MCF 10A (cell line): Measurements from ENCODE around the gene SLC35D2. TPM values are rescaled to one million over a fixed set of nuclear protein-coding genes. Genes with fewer than 3 reads are reported as not detected.
"Not testable (repeated sequence)": the region's sequence is repeated elsewhere in the genome, so short reads cannot be mapped to it uniquely, and the experiment has no call there.

Experiments used
- BruUV-seq: library from RNA; stranded (reverse); fragments of 400-500 nt; replicated peaks from 2 replicates; lab custom pipeline; 2021; lab: Mats Ljungman, UMichigan
- CTCF ChIA-PET: fragments of 300-600 bp; sonication (Branson Sonifier 250); formaldehyde crosslinking; extraction: SDS; loops from one replicate; lab custom pipeline; 2021; ENCODE audit warnings: antibody characterized with exemption, inconsistent platforms; lab: Yijun Ruan, JAX
- POLR2A ChIA-PET: fragments of 300-600, 350-650 bp; sonication (Branson Sonifier 250); formaldehyde crosslinking; extraction: SDS; loops from one replicate; lab custom pipeline; 2020; ENCODE audit warnings: antibody characterized with exemption, inconsistent platforms; lab: Yijun Ruan, JAX
- DNase-seq: peaks from one replicate; pipeline ENCODE4 v3.0.0-alpha.2; 2018; ENCODE audit not compliant: unreplicated experiment
- H3K27ac Mint-ChIP-seq: one replicate; pipeline ENCODE4 v1.8.0; 2022; ENCODE audit warnings: mild to moderate bottlenecking, low read depth, mixed read lengths; ENCODE audit not compliant: unreplicated experiment
- H3K27me3 Mint-ChIP-seq: one replicate; pipeline ENCODE4 v1.8.0; 2022; ENCODE audit warnings: mixed read lengths; ENCODE audit not compliant: insufficient read depth, unreplicated experiment
- H3K36me3 Mint-ChIP-seq: one replicate; pipeline ENCODE4 v1.8.0; 2022; ENCODE audit warnings: mild to moderate bottlenecking, moderate library complexity, mixed read lengths; ENCODE audit not compliant: insufficient read depth, unreplicated experiment
- H3K4me1 Mint-ChIP-seq: one replicate; pipeline ENCODE4 v1.8.0; 2022; ENCODE audit warnings: mixed read lengths; ENCODE audit not compliant: insufficient read depth, unreplicated experiment
- H3K4me3 Mint-ChIP-seq: one replicate; pipeline ENCODE4 v1.8.0; 2022; ENCODE audit warnings: mild to moderate bottlenecking, moderate library complexity, mixed read lengths; ENCODE audit not compliant: unreplicated experiment
- H3K9me3 Mint-ChIP-seq: one replicate; pipeline ENCODE4 v1.8.0; 2022; ENCODE audit warnings: mixed read lengths; ENCODE audit not compliant: unreplicated experiment
- CTCF ChIP-seq: fragments of 200-600 bp; IDR thresholded peaks from one replicate; pipeline ENCODE4 v1.8.0; 2022; ENCODE audit warnings: antibody characterized with exemption, mild to moderate bottlenecking; ENCODE audit not compliant: unreplicated experiment
- intact Hi-C: fragments of 100-400 bp; cut with micrococcal nuclease; formaldehyde crosslinking; loops from 2 replicates; pipeline ENCODE4 v1.14.1; 2022
- total RNA-seq: library from RNA; stranded (reverse); gene quantifications from 2 replicates; pipeline ENCODE4 v1.2.3, GENCODE V29; 2022

Gene SLC35D2
- total RNA-seq, 1 experiment from 2014 or later = 20.8 TPM

GRCh38 chr9:96323169-96323568, 60.3 kb downstream of the SLC35D2 start:
- Mint-ChIP-seq H3K36me3 (no peaks in the 10 kb centered on the region), H3K9me3 (no peaks in the 10 kb centered on the region), H3K27me3 (no peaks in the 10 kb centered on the region), H3K27ac (no peak overlapping the region), H3K4me1 (no peaks in the 10 kb centered on the region), H3K4me3 (no peak overlapping the region)
- no peak for TF ChIP-seq CTCF
- DNase-seq = no peak
- no TSS peak for BruUV-seq
- CTCF ChIA-PET = interaction anchor here (0.6 to 0.8 kb wide), 2 partner anchors 15 to 96 kb away, joined by 3 to 5 read pairs; no protein-coding TSS in a partner anchor
- intact Hi-C loops = loop anchor here (10.0 kb wide), 1 partner anchor 532 kb away; the partner anchor contains the start of gene ZNF782
- POLR2A ChIA-PET = no interaction called here

GRCh38 chr9:96322736-96323135, 60.8 kb downstream of the SLC35D2 start:
- H3K27me3 Mint-ChIP-seq, POLR2A ChIA-PET, H3K4me3 Mint-ChIP-seq, DNase-seq, H3K9me3 Mint-ChIP-seq, H3K4me1 Mint-ChIP-seq, H3K27ac Mint-ChIP-seq, BruUV-seq, H3K36me3 Mint-ChIP-seq: not testable (repeated sequence)
- intact Hi-C loops = loop anchor here (10.0 kb wide), 1 partner anchor 532 kb away; the partner anchor contains the start of gene ZNF782
- CTCF ChIA-PET = interaction anchor here (0.6 to 0.8 kb wide), 3 partner anchors 15 to 133 kb away, joined by 3 to 5 read pairs (median 5); no protein-coding TSS in a partner anchor

- H3K27me3 Mint-ChIP-seq, DNase-seq, BruUV-seq, H3K27ac Mint-ChIP-seq, H3K9me3 Mint-ChIP-seq, POLR2A ChIA-PET, H3K4me1 Mint-ChIP-seq, H3K36me3 Mint-ChIP-seq, H3K4me3 Mint-ChIP-seq: not testable (repeated sequence)
- intact Hi-C loops = loop anchor here (10.0 kb wide), 1 partner anchor 533 kb away; the partner anchor contains the start of gene ZNF782
- CTCF ChIA-PET = interaction anchor here (0.6 kb wide), 2 partner anchors 133 to 345 kb away, joined by 3 to 5 read pairs; no protein-coding TSS in a partner anchor
Measured at GRCh38 chr9:96322210-96322609, 61.3 kb downstream of the SLC35D2 start.

- Mint-ChIP-seq H3K9me3 (no peaks in the 10 kb centered on the region), H3K36me3 (no peaks in the 10 kb centered on the region), H3K4me1 (peaks cover 6% of the 10 kb centered on the region), H3K27me3 (no peaks in the 10 kb centered on the region), H3K27ac (no peak overlapping the region), H3K4me3 (no peak overlapping the region)
- ChIA-PET CTCF (interaction anchor here (0.6 to 7.2 kb wide), 2 partner anchors 88 to 346 kb away, joined by 3 to 105 read pairs; no protein-coding TSS in a partner anchor), POLR2A (interaction anchor here (0.7 kb wide), 1 partner anchor 1228 kb away, joined by 4 read pairs; no protein-coding TSS in a partner anchor)
- BruUV-seq = no TSS peak
- DNase-seq = no peak
- no peak for TF ChIP-seq CTCF
- intact Hi-C loops = loop anchor here (10.0 kb wide), 1 partner anchor 533 kb away; the partner anchor contains the start of gene ZNF782
Measured at GRCh38 chr9:96321515-96321914, 62.0 kb downstream of the SLC35D2 start.

GRCh38 chr9:96320749-96321280, 62.7 kb downstream of the SLC35D2 start:
- no peak overlapping the region for H3K27ac Mint-ChIP-seq
- no peak for TF ChIP-seq CTCF
- CTCF ChIA-PET = interaction anchor here (0.8 to 7.2 kb wide), 3 partner anchors 26 to 100 kb away, joined by 3 to 105 read pairs (median 3); no protein-coding TSS in a partner anchor
- BruUV-seq = TSS peak; percentile 69
- no peak for DNase-seq
- H3K9me3 Mint-ChIP-seq = no peaks in the 10 kb centered on the region
- no peaks in the 10 kb centered on the region for H3K36me3 Mint-ChIP-seq
- POLR2A ChIA-PET = interaction anchor here (0.7 kb wide), 1 partner anchor 1227 kb away, joined by 4 read pairs; no protein-coding TSS in a partner anchor
- H3K4me1 Mint-ChIP-seq = peaks cover 6% of the 10 kb centered on the region
- H3K4me3 Mint-ChIP-seq = no peak overlapping the region
- H3K27me3 Mint-ChIP-seq = no peaks in the 10 kb centered on the region
- intact Hi-C loops = loop anchor here (10.0 kb wide), 1 partner anchor 534 kb away; the partner anchor contains the start of gene ZNF782
